HG03521 (cell line): ENCODE data around the gene OST4.
"Not testable (repeated sequence)": the region's sequence is repeated elsewhere in the genome, so short reads cannot be mapped to it uniquely, and the experiment has no call there.

Source experiments
- ATAC-seq: cut with Tn5 transposase; IDR thresholded peaks from one replicate; pipeline ENCODE4 v1.9.1; 2021; ENCODE audit warnings: mild to moderate bottlenecking, moderate library complexity; ENCODE audit not compliant: unreplicated experiment

The OST4 gene

GRCh38 chr2:27071277-27071989, at the start of gene OST4:
Gene OST4 (minus strand): TSS chr2:27071654.
- peak; percentile 88 for ATAC-seq

DNA sequence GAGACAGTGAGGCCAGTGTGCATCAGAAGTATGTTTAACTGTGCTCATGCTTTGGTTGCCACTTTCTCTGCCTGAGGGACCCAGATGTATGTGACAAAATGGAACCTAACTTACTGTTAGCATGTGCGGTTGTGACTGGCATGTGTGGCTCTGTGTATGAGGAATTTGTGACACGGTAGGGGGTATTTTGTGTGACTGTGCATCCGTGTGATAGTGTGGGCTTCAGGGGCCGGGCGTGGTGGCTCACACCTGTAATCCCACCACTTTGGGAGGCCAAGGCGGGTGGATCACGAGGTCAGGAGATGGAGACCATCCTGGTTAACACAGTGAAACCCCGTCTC, 47.8 kb upstream of the OST4 start:
- not testable (repeated sequence) for ATAC-seq

DNA sequence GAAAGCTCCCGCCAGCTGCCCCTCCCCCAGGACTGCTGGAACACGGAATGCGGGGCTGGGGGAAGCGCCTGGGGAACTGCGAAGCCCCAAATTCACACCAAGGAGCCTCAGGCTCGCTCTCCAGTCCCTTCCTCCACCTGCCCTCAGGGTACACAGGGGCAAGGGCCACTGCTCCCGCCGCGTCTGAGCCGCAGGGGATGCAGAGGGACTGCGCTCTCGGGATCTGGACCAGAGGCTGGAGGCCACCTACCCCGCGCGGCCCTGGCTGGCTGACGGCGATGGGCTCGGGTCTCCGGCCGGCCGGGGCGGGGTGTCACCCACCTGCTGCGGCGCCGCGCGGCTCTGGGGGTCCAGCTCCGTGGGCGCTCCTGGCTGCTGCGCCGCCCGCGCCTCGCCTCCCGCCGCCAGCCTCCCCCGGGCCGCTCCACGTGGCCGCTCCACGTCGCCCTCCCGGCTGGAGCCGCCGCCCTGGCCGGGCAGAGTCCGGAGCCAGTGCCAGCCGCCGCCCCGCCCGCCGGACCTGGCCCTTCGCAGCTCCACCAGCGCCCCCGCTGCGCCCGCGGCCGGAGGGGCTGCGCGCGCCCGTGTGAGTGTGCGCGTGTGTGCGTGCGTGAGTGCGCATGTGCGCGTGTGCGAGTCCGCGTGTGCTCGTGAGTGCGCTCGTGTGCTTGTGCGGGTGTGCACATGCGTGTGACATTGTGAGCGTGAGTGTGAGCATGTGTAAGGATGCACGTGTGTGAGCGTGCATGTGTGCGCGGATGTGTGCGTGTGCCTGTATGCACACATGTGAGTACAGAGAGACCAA, 47.3 kb upstream of the OST4 start, which contains the start of gene CGREF1:
Gene CGREF1, minus strand, starts transcription at position 604 of the 805 bp plus-strand sequence. CDS start 14,762 bp downstream, outside the sequence.
- ATAC-seq, result no peak

- no peak for ATAC-seq
Observed at GRCh38 chr2:27117995-27118524, 46.6 kb upstream of the OST4 start.

DNA sequence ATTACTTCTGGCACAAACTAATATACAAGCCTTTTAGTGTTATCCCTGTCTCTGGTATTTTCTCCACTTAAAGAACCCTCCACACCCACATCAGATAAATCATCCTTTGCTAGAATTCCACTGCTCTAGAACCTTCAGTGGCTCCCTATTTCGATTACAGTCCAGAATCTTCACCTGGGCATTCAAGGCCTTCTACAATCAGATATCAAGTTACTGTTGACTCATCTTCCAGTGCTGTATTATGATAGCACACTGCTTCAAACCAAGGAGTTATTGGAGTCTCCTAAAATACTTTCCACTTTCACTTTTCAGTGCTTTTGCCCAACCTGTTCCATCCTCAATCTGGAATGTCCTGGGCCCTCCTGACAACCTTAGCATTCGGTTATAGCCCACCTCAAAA, 44.1 kb upstream of the OST4 start:
- no peak for ATAC-seq

DNA sequence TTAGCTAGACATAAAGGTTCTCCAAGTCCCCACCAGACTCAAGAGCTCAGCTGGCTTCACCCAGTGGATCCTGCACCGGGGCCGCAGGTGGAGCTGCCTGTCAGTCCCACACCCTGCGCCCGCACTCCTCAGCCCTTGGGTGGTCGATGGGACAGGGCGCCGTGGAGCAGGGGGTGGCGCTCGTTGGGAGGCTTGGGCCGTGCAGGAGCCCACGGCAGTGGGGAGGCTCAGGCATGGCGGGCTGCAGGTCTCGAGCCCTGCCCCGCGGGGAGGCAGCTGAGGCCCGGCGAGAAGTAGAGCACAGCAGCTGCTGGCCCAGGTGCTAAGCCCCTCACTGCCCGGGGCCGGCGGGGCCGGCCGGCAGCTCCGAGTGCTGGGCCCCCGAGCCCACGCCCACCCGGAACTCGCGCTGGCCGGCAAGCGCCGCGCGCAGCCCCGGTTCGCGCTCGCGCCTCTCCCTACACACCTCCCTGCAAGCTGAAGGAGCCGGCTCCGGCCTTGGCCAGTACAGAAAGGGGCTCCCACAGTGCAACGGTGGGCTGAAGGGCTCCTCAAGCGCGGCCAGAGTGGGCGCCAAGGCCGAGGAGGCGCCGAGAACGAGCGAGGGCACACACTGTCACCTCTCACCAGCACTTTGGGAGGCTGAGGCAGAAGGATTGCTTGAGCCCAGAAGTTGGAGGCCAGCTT, 40.1 kb upstream of the OST4 start:
- ATAC-seq, result not testable (repeated sequence)

DNA sequence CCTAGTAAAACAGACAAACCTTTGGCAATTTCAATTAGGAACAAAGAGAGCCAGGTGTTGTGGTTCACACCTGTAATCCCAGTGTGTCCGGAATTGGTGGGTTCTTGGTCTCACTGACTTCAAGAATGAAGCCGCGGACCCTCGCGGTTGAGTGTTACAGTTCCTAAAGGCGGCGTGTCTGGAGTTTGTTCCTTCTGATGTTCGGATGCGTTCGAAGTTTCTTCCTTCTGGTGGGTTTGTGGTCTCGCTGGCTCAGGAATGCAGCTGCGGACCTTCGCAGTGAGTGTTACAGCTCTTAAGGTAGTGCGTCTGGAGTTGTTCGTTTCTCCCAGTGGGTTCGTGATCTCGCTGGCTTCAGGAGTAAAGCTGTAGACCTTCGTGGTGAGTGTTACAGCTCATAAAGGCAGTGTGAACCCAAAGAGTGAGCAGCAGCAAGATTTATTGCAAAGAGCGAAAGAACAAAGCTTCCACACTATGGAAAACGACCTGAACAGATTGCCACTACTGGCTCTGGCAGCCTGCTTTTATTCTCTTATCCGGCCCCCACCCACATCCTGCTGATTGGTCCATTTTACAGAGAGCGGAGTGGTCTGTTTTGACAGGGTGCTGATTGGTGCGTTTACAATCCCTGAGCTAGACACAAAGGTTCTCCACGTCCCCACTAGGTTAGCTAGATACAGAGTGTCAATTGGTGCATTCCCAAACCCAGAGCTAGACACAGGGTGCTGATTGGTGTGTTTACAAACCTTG, 39.3 kb upstream of the OST4 start:
- not testable (repeated sequence) for ATAC-seq

- no peak for ATAC-seq
Observed at GRCh38 chr2:27109083-27109482, 37.6 kb upstream of the OST4 start.

- no peak for ATAC-seq
Observed at GRCh38 chr2:27108221-27108620, 36.8 kb upstream of the OST4 start.

DNA sequence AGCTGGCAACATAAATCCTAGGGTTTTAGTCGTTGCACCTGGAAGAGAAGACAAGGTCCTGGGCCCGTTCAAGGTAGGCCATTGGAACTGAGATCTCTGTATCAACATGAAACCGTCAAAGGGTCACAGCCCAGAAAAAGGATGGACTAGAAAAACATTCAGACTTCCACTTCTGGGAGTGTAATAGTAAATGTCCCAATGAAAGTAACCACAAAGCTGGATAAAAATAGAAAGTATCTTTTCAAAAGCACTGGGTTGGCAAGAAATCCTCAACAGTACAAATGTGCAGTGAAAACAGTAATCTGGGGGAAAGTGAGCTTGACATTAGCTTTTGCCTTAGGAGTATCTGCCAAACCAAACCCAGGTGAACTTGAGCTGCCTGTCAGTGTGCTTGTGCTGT, 34.5 kb upstream of the OST4 start:
- ATAC-seq, result no peak

- ATAC-seq, result no peak
Observed at GRCh38 chr2:27102329-27102728, 30.9 kb upstream of the OST4 start.

GRCh38 chr2:27100036-27100435, 28.6 kb upstream of the OST4 start:
- ATAC-seq, result no peak

DNA sequence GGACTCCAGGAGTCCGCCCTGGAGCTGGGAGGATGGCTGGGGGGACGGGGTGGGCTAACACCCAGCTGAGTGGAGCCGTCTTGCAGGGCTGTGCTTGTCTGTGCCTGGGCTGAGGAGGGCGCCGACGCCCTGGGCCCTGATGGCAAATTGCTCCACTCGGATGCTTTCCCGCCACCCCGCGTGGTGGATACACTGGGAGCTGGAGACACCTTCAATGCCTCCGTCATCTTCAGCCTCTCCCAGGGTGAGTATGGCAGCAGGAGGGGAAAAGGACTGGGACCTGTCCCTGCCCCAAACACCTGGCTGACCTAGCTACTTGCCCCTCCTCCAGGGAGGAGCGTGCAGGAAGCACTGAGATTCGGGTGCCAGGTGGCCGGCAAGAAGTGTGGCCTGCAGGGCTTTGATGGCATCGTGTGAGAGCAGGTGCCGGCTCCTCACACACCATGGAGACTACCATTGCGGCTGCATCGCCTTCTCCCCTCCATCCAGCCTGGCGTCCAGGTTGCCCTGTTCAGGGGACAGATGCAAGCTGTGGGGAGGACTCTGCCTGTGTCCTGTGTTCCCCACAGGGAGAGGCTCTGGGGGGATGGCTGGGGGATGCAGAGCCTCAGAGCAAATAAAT, 28.0 kb upstream of the OST4 start:
- ATAC-seq, result no peak

- ATAC-seq, result no peak
Observed at GRCh38 chr2:27097341-27097740, 25.9 kb upstream of the OST4 start.

DNA sequence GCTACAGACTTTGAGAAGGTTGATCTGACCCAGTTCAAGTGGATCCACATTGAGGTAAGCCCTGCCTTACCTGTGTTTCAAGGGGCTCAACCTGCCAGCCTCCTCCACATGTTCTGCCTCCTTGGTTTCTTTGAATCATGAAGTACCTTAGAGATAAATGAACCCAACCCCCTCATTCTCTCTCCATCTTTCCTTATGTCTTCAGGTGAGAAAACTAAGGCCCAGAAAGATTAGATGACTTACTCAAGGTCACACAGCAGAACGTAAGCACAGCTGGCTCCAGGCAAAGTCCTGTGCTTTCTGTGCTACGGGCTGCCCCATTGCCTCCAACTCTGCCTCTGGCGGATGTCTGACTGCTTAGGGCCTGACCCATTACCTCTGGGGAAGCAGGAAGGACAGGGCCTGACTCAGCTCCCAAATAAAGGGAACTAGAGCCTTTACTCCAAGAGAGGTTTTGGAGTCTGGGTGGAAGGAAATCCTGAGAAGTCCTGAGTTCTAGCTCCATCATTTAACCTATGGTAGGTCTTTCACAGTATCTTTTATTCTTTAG, 25.4 kb upstream of the OST4 start:
- no peak for ATAC-seq

- ATAC-seq, result no peak
Observed at GRCh38 chr2:27095745-27096651, 24.5 kb upstream of the OST4 start.

DNA sequence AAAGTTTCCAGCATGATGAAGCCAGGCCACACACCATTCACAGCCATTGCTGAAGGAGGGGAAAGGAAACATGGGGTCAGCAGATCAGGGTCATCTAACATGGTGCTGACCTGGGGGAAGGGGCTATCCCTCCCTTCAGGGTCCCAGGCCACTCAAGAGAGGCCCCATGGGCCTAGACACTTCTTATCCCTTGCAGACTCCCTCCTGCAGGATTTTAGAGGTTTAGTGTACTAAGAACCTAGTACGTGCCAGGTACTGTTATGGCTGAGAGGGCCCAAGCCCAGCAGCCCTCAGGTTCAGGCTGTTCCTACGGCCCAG, 23.9 kb upstream of the OST4 start:
- ATAC-seq, result no peak

DNA sequence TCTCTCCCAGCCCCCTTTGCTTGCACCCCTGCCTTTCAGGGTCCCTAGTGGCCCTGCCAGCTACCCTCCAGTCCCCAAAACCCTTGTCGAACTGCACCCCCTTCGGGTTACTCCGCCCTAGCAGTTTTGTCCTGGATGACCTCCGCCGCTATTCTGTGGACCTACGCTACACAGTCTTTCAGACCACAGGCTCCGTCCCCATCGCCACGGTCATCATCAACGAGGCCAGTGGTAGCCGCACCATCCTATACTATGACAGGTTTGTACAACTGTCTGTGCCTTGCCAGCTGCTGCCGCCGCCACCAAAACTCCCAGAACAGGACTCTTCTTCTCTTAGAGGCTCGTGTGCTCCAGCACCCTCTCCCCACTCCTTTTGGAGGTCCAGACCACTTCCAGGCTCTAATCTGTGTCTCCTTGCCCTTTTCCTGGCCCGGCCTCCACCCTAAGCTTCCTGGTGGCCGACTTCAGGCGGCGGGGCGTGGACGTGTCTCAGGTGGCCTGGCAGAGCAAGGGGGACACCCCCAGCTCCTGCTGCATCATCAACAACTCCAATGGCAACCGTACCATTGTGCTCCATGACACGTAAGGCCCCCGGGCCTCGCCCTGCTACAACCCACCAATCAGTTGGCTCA, 23.0 kb upstream of the OST4 start:
- ATAC-seq, result no peak
